LNCaP clone FGC (cell line): ENCODE results near the gene APBB1.

Source experiments
- DNase-seq: peaks from one replicate; pipeline ENCODE4 v3.0.0-alpha.2; 2011; ENCODE audit warnings: low read depth
- H3K4me3 ChIP-seq: 2 replicates; pipeline ENCODE4 v1.5.1; 2011; ENCODE audit warnings: mild to moderate bottlenecking, low read depth, low read length, control low read depth
- TF ChIP-seq, protein P1 (sequence below): IDR thresholded peaks from 2 replicates; pipeline ENCODE4 v1.5.1; 2012; ENCODE audit warnings: mild to moderate bottlenecking; ENCODE audit not compliant: control insufficient read depth, insufficient read depth; ENCODE audit errors: extremely low read depth

APBB1 gene

DNA sequence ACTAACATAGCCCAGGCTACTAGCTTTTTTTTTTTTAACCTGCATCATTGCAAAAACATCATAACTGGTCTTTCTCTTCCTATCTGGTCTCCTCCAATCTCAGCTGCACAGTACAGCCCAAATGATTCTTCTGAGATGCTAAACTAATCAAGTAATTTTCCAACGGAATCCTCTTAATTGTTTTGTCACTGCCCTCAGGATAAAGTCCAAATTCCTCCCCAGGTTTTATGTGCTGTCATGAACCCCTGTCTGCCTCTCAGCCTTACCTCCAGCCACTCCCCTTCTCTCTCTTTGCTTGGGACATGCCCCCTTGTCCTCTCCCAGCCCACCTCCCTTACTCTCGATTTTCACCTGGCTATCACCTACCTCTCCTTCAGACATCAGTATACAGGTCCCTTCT lies 12.5 kb downstream of the APBB1 start:
- H3K4me3 ChIP-seq: no peak overlapping the region
- DNase-seq: no peak
- TF ChIP-seq, protein P1, sequence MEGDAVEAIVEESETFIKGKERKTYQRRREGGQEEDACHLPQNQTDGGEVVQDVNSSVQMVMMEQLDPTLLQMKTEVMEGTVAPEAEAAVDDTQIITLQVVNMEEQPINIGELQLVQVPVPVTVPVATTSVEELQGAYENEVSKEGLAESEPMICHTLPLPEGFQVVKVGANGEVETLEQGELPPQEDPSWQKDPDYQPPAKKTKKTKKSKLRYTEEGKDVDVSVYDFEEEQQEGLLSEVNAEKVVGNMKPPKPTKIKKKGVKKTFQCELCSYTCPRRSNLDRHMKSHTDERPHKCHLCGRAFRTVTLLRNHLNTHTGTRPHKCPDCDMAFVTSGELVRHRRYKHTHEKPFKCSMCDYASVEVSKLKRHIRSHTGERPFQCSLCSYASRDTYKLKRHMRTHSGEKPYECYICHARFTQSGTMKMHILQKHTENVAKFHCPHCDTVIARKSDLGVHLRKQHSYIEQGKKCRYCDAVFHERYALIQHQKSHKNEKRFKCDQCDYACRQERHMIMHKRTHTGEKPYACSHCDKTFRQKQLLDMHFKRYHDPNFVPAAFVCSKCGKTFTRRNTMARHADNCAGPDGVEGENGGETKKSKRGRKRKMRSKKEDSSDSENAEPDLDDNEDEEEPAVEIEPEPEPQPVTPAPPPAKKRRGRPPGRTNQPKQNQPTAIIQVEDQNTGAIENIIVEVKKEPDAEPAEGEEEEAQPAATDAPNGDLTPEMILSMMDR: no peak

DNA sequence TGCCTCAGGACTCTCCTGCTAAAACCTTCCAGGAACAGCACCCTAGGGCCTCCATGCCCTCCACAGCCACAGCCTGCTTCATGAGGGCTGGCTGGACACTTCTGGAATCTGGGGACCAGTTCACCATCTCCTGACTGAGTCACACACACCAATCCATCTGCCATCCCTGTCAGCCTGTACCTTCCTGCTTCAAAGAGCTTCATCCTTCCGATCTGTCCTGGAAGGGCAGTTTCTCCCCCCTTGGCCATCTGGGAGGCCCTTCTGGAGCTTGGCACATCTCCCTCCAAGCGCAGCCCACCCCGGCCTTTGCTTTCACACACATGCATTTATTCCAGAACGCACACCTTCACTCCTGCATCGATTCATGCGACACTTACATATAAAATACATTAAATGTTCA lies 13.0 kb downstream of the APBB1 start:
- TF ChIP-seq, protein P1: no peak
- no peak overlapping the region for H3K4me3 ChIP-seq

DNA sequence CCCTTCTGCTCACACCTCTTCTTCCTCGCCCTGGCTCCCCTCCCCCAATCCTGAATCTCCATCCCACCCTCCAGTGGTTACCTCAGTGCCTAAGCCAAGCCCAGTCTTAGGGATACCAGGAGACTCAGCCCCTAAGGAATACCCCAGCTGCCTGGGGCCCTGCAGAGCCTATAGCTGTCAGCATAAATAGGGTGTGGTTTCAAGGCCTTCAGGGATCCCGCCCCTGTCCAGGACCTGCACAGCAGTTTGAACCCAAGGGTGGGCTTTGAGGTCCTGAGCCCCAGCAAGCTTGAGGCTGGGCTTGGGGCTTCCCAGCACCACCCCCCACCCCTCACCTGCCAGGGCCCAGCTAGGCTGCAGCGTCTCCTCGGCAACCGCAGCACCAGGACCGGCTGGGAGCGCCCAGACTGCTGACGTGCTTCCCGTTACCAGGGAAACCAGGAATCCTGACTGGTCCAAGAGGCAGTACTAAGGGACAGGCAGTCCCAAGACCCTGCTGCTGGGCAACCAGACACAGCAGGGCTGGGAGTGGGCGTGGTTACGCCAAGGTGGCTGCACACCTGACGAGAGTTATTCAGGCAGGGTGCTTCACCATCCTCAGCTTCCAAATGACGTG lies 13.7 kb downstream of the APBB1 start:
- TF ChIP-seq, protein P1: no peak
- DNase-seq: no peak
- H3K4me3 ChIP-seq: no peak overlapping the region

More for the DNA sequence above, 13.0 kb downstream of the APBB1 start:
- DNase-seq: no peak

DNA sequence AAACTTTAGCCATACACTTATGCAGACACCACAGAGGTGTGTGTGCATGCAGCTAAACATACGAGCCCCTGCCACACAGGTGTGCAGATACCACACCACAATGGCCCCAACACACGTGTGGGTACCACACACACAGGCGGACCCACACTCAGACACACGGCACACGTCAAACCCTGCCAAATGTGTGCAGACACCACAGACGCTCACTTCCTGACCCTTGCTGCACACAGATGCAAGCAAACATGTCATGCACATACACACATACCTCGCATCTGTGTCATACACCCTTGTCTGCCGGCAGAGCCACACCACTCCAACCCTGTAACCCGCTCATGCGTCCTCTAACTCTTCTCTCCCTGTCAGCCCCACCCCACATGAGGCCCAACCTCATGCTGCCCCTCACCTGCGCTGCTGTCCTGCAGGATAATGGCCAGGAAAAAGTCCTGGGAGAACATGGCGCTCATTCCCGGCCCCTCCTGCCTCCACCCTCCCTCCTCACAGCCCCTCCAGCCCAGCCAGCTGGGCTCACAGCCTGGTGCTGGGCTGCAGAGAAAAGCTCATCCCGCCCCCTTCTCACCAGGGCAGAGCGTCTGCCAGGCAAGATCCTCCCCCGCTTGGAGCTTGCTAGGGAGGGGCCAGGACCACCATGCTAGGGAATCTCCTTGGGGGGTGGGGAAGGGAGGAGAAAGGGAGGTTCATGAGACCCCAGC lies 14.4 kb downstream of the APBB1 start:
- no peak overlapping the region for H3K4me3 ChIP-seq
- no peak for DNase-seq
- TF ChIP-seq, protein P1: no peak

DNA sequence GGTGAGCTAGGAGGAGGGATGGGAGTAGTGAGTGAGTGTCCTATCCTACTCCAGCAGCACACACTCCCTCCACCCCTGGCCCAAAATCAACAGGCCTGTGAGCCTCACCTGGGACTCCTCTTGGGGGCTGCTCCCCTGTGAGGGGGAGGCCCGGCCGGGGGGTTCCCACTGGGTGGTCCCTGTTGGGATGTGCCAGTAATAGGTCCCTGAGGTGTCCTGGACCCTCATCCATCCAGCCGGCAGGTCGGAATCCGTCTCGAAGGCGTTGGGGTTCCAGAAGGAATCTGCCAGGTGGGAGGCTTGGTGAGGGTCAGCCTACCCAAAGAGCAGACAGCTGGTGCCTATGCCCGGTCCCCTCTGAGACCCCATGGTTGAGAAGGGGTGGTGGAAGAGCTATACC lies 15.4 kb downstream of the APBB1 start:
- no peak overlapping the region for H3K4me3 ChIP-seq
- no peak for DNase-seq
- TF ChIP-seq, protein P1: no peak

DNA sequence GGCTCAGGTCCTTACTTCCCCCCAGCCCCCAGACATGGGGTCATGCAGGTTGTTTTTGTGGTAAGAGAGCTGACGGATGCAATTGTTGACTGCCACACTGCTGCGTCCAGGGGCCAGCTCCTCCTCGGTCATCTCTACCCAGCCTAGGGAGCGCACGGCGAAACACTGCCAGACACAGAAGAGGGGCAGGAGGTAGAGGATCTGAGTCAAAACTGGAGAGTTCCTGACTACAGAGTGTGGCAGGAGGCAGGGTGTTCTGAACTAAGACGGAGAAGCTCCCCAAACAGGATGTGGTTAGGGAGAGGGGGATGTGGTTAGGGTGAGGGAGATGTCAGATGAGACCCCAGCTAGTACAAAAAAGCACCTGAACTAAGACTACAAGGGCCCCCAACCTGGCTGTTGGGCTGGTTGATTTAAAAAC lies 16.3 kb downstream of the APBB1 start:
- no peak overlapping the region for H3K4me3 ChIP-seq
- no peak for DNase-seq
- TF ChIP-seq, protein P1: no peak

DNA sequence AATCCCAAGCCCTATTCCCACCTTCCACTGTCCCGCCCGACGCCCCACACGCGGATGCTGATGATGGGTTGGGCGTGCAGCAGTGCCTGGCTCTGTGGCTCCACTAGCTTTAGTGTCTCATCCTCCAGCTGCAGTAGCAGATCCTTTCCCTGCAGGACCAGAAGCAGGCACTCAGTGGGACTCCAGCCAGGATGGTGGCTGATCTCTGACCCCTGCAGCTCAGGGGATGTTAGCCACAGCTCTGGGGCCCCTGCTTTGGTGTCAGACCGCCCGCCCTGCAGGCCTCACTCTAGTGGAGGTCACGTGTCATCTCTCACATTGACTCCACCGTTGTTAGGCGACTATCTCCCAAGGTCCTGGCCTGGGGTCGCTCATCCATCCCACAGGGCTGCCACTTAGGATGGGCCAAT lies 16.8 kb downstream of the APBB1 start:
- no peak for DNase-seq
- TF ChIP-seq, protein P1: no peak
- no peak overlapping the region for H3K4me3 ChIP-seq
